HS-27A (cell line): ENCODE results near the gene KSR1.
A peak's percentile ranks its signal among the peaks of the same experiment; 100 is the strongest.
"Not testable (repeated sequence)": the region's sequence is repeated elsewhere in the genome, so short reads cannot be mapped to it uniquely, and the experiment has no call there.

Experiments
- DNase-seq: peaks from one replicate; pipeline ENCODE4 v3.0.0-alpha.2; 2012; ENCODE audit warnings: low read depth, missing footprints

The KSR1 gene

GRCh38 chr17:27427166-27427862 is 28.9 kb upstream of the KSR1 start:
- DNase-seq: not testable (repeated sequence)

- no peak for DNase-seq
These were observed 27.3 kb upstream of the KSR1 start for GRCh38 chr17:27428781-27429505.

- DNase-seq: no peak
These were observed 26.4 kb upstream of the KSR1 start for GRCh38 chr17:27429666-27430382.

GRCh38 chr17:27430383-27430840 is 25.8 kb upstream of the KSR1 start:
- DNase-seq: no peak

- DNase-seq: no peak
These were observed 25.3 kb upstream of the KSR1 start for GRCh38 chr17:27430882-27431491.

- DNase-seq: no peak
These were observed 22.7 kb upstream of the KSR1 start for GRCh38 chr17:27433521-27433920.

- DNase-seq: not testable (repeated sequence)
These were observed 20.7 kb upstream of the KSR1 start for GRCh38 chr17:27435431-27436070.

GRCh38 chr17:27438348-27438998 is 17.8 kb upstream of the KSR1 start:
- DNase-seq: no peak

- DNase-seq: no peak
These were observed 16.9 kb upstream of the KSR1 start for GRCh38 chr17:27439342-27439741.

- no peak for DNase-seq
These were observed 13.5 kb upstream of the KSR1 start for GRCh38 chr17:27442702-27443101.

- no peak for DNase-seq
These were observed 12.8 kb upstream of the KSR1 start for GRCh38 chr17:27443491-27443890.

- DNase-seq: no peak
These were observed 10.3 kb upstream of the KSR1 start for GRCh38 chr17:27445971-27446370.

GRCh38 chr17:27446569-27447301 is 9.5 kb upstream of the KSR1 start:
- DNase-seq: peak; percentile 76

GRCh38 chr17:27448534-27448933 is 7.7 kb upstream of the KSR1 start:
- DNase-seq: not testable (repeated sequence)

GRCh38 chr17:27449541-27449940 is 6.7 kb upstream of the KSR1 start:
- no peak for DNase-seq

GRCh38 chr17:27449988-27450387 is 6.3 kb upstream of the KSR1 start:
- DNase-seq: no peak

GRCh38 chr17:27450416-27450815 is 5.8 kb upstream of the KSR1 start:
- DNase-seq: no peak

GRCh38 chr17:27451906-27452305 is 4.3 kb upstream of the KSR1 start:
- DNase-seq: no peak

GRCh38 chr17:27452828-27453227 is 3.4 kb upstream of the KSR1 start:
- DNase-seq: no peak

GRCh38 chr17:27453471-27453870 is 2.8 kb upstream of the KSR1 start:
- DNase-seq: no peak

GRCh38 chr17:27454089-27454488 is 2.2 kb upstream of the KSR1 start:
- no peak for DNase-seq
